ENCODE results near the gene IQSEC1.

DNA sequence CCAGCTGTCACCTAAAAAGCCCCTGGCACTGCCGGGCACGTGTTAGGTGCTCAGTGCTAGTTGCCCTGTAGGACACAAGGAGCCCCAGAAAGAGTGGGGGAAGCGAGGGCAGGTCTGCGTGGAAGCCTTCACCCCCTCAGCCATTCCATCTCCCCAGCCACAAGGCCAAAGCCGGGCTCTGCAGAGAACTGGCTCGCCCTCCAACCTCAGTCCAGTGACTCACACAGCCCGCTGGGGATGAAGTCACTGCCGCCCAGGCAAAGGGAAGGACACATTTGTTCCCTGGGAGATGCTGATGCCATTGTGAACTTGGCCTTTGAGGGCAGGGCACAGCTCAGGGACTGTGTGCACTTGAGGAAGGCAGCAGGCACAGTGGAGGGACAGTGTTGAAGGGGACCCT, 48.1 kb downstream of the IQSEC1 start:
- TF ChIP-seq, protein P1, sequence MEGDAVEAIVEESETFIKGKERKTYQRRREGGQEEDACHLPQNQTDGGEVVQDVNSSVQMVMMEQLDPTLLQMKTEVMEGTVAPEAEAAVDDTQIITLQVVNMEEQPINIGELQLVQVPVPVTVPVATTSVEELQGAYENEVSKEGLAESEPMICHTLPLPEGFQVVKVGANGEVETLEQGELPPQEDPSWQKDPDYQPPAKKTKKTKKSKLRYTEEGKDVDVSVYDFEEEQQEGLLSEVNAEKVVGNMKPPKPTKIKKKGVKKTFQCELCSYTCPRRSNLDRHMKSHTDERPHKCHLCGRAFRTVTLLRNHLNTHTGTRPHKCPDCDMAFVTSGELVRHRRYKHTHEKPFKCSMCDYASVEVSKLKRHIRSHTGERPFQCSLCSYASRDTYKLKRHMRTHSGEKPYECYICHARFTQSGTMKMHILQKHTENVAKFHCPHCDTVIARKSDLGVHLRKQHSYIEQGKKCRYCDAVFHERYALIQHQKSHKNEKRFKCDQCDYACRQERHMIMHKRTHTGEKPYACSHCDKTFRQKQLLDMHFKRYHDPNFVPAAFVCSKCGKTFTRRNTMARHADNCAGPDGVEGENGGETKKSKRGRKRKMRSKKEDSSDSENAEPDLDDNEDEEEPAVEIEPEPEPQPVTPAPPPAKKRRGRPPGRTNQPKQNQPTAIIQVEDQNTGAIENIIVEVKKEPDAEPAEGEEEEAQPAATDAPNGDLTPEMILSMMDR (conservative IDR thresholded peaks at IDR 0.05; ENCODE audit: low read depth in 2 of 2): no peak
- TF ChIP-seq, protein P2, sequence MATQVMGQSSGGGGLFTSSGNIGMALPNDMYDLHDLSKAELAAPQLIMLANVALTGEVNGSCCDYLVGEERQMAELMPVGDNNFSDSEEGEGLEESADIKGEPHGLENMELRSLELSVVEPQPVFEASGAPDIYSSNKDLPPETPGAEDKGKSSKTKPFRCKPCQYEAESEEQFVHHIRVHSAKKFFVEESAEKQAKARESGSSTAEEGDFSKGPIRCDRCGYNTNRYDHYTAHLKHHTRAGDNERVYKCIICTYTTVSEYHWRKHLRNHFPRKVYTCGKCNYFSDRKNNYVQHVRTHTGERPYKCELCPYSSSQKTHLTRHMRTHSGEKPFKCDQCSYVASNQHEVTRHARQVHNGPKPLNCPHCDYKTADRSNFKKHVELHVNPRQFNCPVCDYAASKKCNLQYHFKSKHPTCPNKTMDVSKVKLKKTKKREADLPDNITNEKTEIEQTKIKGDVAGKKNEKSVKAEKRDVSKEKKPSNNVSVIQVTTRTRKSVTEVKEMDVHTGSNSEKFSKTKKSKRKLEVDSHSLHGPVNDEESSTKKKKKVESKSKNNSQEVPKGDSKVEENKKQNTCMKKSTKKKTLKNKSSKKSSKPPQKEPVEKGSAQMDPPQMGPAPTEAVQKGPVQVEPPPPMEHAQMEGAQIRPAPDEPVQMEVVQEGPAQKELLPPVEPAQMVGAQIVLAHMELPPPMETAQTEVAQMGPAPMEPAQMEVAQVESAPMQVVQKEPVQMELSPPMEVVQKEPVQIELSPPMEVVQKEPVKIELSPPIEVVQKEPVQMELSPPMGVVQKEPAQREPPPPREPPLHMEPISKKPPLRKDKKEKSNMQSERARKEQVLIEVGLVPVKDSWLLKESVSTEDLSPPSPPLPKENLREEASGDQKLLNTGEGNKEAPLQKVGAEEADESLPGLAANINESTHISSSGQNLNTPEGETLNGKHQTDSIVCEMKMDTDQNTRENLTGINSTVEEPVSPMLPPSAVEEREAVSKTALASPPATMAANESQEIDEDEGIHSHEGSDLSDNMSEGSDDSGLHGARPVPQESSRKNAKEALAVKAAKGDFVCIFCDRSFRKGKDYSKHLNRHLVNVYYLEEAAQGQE (IDR thresholded peaks at IDR 0.05; ENCODE audit: unreplicated experiment): no peak
- TF ChIP-seq EZH2 (IDR thresholded peaks at IDR 0.05; ENCODE audit: low read depth, unreplicated experiment) (no peak), EZH2phosphoT487 (IDR thresholded peaks at IDR 0.05; ENCODE audit: unreplicated experiment) (no peak), POLR2AphosphoS5 (IDR thresholded peaks at IDR 0.05; ENCODE audit: low read depth) (no peak), NANOG (IDR thresholded peaks at IDR 0.05; ENCODE audit: borderline replicate concordance) (no peak), ZNF114 (CRISPR knock-in tag; IDR thresholded peaks at IDR 0.05) (no peak), CREB1 (CRISPR knock-in tag; IDR thresholded peaks at IDR 0.05; ENCODE audit: low read depth) (no peak), JUNB (IDR thresholded peaks at IDR 0.05; ENCODE audit: unreplicated experiment) (no peak), ZNF331 (CRISPR knock-in tag; IDR thresholded peaks at IDR 0.05; ENCODE audit: low read depth) (no peak)
